IPS-18c (cell line): ENCODE data around the gene ABCA1.
"Not testable (repeated sequence)": the region's sequence is repeated elsewhere in the genome, so short reads cannot be mapped to it uniquely, and the experiment has no call there.

Experiments
- H3K4me3 ChIP-seq: 2 replicates; pipeline ENCODE4 v1.7.0; 2013; ENCODE audit warnings: low read depth, mild to moderate bottlenecking, low read length, moderate library complexity; ENCODE audit not compliant: insufficient read depth
- H3K9me3 ChIP-seq: one replicate; pipeline ENCODE4 v1.6.1; 2013; ENCODE audit warnings: mild to moderate bottlenecking, low read length, moderate library complexity; ENCODE audit not compliant: control insufficient read depth, insufficient read depth

ABCA1 gene

DNA sequence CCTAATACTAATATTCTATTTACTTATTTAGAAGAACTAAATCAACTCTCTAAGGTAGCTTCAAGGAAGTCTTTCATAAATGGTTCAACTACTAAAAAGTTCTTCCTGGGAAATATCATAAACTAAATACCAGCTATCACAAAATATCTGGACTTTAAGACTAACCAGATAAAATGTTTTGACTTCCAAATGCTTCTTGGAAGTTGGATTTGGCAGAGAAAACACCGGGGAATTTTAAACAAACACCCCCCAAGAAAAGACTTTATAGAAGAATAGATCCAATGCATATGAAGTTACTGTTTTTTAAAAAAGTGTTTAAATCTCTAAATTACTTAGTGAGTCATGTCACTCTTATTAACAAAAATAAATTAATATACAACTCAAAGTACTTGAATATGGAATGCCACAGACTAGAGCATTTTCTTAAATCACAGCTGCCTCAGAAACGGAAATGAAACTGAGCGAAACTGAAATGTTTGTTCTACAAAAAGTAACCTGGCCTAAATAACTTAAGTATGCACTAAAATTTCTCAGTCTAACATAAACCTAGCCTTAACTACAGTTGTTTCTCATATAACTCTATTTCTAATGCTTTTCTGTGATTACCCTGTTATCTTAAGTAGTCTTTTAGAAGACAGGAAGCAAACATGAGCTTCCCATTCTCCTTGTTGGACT lies 6.8 kb downstream of the ABCA1 start:
- H3K4me3 ChIP-seq = no peak overlapping the region
- no peaks in the 10 kb centered on the region for H3K9me3 ChIP-seq

DNA sequence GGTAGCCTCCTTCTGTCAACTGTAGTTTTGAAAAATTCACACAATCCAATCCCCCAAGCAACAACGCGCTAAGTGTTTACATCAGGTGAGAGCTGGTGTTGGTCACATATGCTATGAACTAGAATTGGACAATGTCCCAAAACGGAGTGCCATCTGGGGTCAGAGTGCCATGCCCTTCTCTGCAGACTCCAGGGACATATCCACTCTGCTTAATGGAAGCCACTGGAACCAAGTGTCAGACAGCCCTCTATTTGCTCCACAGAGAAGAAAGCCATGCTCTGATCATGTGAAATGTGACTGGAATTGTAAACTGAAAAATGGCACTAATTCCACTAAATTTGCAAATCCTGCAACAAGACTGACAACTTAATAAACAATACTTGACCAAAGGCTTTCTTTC lies 12.2 kb downstream of the ABCA1 start:
- H3K9me3 ChIP-seq = no peaks in the 10 kb centered on the region
- no peak overlapping the region for H3K4me3 ChIP-seq

DNA sequence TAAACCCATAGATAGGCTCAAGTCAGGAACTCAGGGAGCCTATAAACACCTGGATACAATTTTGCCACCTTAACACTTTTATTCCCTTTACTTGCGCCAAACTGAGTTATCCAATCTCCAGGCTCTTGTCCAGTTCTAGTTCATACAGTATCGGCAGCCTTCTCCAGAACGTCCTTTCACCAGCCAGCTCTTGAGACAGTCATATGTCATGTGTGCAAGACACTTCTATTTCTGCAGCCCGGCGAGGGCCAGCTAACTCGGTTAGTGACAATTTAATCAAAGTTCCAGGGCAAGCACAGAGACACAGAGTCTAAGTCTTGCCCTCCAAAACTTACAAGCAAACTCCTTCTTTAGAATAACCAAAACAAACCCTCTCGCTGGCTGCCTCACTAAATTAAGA lies 12.9 kb downstream of the ABCA1 start:
- no peak overlapping the region for H3K4me3 ChIP-seq
- H3K9me3 ChIP-seq = no peaks in the 10 kb centered on the region

DNA sequence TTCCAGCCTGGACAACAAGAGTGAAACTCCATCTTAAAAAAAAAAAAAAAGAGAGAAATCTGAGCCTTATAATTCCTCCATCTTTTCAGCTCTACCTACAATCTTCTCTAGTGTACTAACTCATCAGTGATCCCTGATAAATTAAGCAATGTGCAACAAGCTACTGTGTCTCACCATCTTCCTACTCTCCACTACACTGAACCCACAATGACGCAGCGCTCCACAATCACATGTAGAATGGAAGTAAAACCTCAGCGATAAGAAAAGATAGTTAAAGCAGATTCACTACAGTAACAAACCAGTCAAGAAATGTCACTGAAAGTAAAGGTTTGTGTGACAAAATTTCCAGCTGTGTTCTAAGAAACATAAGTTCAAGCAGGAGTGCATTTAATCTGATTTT lies 13.5 kb downstream of the ABCA1 start:
- H3K4me3 ChIP-seq = no peak overlapping the region
- H3K9me3 ChIP-seq = no peaks in the 10 kb centered on the region

DNA sequence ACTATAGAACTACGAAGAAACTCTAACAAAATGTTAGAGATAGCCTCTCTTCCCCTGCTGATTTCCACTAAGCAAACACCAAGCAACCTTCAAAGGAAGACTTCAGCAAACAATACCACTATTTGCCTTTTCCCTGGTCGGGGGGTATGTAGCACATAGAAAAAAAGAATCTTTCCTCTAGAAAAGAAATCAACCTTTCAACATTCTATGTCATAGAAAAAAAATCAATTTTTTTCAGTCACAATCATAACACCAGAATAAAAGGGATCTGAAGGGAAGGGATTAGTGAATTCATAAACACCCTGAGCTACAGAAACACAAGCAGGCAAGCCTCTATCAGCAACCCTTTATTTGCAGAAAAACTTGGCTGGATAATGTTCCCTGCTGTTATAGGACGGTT lies 15.3 kb downstream of the ABCA1 start:
- H3K4me3 ChIP-seq = no peak overlapping the region
- H3K9me3 ChIP-seq = no peaks in the 10 kb centered on the region

DNA sequence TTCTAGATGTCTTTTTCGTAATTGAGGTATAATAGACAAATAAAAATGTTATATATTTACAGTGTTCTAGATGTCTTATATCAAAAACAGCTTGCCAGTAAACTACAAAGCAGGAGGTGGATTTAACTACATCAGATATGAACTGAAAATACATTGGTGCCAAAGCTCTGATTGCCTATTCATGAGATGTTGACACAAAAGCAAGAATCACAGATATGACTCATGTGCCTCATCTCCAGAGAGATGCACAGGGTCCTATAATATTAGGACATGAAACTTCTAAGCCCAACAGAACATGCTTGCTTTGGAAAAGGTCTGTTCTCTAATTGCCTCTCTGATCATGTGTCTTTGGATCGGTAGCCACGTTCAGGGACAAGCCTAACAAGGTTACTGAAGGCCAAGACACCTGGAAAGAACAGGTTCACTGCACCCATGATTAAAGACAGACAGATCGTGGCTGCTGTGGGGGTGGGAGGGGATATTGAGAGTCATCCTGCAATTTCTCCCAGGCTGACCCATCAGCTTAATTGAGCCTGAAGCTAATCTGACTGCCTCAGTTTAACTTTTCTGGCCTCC lies 16.8 kb downstream of the ABCA1 start:
- H3K4me3 ChIP-seq = no peak overlapping the region
- no peaks in the 10 kb centered on the region for H3K9me3 ChIP-seq

DNA sequence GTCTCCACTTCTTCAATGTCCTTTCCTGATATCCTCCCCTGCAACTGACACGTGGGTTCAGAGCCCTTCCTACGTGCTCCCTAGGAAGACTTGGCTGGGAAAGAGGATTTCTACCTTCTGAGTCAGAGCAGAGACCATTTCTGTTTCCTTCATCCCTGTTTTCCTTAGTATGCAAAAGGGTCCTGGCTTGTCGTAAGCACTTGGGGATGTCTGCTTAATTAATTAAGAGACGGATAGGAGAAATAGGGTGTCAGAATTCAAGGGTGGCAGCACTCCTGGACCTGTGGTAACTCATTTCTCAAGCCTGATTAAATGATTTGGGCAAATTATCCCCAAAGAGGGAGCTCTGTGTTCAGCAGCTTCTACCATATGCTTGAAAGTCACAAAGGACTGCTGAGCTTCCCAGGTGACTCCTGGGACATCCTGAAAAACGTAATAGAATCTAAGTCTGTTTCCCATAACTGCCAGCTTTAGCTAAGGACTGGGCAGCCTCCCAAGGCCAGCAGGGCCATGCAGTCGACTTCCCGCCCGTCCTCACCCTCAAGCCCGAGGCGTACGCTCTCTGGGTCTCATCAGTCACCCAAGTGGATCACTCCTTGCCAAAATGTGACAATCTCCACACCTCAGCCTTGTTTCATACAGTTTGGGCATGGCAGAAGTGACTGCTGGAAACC lies 20.5 kb downstream of the ABCA1 start:
- H3K4me3 ChIP-seq = no peak overlapping the region

DNA sequence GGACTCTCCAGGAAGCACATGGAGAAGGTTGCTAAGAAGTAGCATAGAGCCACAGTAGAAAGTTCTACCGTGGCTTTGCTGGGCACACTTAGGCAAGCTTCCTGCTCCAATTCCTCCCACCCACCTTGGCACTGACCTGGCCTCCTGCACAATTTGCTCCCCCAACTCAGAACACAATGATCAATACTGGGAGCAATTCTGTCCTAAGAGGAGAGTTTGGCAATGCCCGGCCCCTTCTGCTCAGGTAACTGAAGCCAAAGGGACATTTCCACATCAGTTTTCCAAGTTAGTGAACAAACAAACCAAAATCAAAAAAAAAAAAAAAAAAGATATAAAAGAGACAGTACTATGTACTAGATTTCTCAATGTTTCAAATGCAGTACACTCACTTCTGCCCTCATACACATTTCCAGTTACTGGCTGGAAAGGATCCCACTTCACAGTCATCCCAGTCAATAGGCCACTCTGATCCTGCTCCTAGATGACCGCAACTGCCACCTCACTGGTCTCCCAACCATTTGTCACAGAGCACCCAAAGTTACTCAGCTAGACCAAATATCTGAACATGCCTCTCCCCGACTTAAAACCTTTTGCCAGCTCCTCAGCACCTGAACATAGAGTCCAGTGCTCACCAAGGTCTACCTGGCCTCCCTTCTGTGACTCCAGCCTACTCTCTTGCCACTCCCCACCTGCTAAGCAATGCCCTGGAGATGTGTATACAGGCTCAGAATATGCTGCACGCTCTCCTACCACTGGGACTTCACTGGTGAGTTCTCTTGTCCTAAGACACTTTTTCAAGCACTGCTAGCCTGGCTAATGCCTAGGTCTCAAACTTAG lies 21.3 kb downstream of the ABCA1 start:
- Histone ChIP-seq H3K9me3 (no peaks in the 10 kb centered on the region), H3K4me3 (no peak overlapping the region)

More for the DNA sequence above, 20.5 kb downstream of the ABCA1 start:
- H3K9me3 ChIP-seq = no peaks in the 10 kb centered on the region

DNA sequence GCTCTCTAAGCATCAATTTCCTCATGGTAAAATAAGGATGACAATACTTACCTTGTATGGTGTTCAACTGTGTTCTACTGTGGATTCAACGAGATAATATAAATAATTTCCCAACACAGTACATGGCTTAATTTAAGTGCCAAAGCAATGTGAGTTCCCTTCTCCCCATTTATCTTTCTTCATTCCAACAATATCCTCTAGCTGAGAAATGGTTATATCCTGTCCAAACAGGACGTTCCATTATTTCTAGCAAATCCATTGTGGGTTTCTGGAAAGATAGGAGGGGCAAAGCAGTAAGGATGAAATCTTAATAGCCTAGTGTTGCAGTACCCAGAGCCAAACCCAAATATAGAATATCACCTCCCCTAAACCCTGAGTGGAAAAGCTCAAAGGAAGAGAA lies 22.0 kb downstream of the ABCA1 start:
- Histone ChIP-seq H3K9me3 (no peaks in the 10 kb centered on the region), H3K4me3 (no peak overlapping the region)

DNA sequence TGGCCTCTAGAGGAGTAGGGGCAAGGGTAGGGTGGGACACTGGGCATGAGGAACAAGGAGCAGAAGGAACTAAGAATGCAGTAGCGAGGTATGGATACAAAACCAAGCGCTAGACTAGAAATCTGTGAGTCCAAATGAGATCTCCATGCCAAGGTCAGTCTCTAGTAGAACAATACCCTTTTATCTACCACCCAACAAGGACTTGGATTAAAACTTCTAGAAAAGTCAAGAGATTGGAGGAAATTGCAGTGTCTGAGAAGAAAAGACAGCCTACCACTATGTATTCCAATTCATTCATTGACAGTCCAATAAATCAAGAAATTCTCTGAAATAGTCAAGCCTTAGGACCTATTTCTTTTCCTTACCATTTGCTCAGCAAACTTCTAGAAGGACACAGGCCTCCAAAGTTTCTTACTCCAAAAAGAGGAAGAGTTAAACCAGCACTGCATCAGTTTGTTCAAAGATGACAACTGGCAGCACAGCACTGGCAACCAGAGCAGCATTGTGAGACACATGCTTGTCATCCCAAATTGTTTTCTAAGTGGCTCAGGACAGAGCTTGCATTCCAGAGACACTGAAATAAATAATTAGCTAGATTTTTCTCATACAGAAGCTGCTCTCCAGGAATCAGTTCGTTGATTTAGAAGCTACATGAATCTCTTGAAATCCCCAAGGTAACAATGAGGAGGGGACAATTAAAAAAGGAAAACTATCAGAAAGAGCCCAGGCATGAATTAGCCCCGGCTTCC lies 22.6 kb downstream of the ABCA1 start:
- H3K4me3 ChIP-seq = no peak overlapping the region
- H3K9me3 ChIP-seq = no peaks in the 10 kb centered on the region

DNA sequence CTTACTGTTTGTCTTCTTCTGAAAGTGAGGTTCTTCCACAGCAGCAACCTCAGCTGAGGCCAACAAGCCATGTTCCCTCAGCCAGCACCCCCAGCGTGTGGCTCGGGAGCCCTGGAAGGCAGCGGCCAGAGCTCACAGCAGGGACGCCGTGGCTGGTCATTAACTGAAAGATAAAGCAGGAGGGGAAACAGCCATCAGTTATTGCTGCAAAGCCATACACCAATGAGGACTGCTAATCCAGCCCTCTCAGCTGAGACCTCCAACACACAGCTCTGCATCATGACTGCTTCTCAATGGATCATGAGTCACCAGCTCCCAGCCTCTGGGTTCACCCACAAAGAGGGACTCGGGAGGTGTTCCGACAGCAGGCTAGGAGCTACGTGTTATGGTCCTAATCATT lies 24.3 kb downstream of the ABCA1 start:
- no peaks in the 10 kb centered on the region for H3K9me3 ChIP-seq
- H3K4me3 ChIP-seq = no peak overlapping the region

DNA sequence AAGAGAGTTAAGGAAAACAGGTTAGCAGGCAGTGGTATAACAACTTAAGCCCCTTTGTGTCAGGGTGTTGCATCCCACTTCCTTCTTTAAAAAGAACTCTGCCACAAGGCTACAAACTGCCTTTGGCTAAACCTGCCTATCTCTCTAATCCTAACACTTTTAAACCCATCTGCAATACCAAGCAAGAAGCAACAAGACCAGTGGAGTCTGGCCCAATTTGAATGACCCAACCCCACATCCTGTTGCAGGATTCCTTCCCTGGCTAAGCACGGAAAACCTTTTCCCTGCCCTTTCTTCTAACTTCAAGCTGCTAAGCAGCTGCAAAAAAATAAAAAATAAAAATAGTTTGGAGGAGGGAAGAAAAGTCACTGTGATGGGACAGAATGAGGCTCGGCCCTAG lies 27.1 kb downstream of the ABCA1 start:
- Histone ChIP-seq H3K4me3 (no peak overlapping the region), H3K9me3 (no peaks in the 10 kb centered on the region)

DNA sequence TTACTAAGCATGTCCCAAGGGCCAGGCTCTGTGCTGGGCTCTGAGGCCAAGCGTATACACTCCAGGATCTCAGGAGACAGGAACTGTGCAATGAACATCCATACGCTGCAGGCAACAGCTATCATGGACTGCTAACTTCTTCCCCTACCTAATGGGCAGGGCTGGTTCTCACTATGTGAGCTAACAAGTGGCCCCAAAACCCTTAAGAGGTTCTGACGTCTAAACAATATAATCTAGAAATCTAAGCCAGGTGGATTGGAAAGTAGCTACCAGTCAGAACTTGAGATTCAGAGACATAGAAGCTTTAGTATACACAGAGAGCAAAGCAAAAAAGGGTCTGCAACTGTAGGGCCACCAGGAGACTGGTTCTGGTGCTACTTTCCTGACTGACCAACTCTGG lies 27.6 kb downstream of the ABCA1 start:
- Histone ChIP-seq H3K4me3 (no peak overlapping the region), H3K9me3 (no peaks in the 10 kb centered on the region)

DNA sequence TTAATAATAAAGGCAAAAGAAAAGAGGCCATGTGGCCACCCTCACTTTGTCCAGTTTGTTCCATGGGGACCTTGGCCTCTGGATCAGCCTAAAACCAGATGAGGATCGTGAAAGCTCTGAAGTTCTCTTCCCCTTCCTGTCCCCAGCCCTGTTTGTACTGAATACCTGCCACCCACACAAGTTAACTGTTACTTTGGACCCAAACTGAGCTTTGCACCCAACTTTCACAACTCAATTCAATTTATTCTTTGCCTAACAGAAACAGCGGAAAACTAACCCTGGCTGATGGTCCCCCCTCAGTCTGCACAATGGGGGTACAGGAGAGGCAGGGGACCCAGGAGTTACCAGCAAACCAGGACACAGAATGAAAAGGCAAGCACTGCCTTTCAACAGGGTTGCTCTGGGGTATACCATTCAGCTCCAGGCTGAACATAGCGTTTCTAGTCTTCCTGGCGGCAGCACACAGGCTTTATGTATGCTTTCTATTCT lies 28.2 kb downstream of the ABCA1 start:
- Histone ChIP-seq H3K4me3 (no peak overlapping the region), H3K9me3 (no peaks in the 10 kb centered on the region)

DNA sequence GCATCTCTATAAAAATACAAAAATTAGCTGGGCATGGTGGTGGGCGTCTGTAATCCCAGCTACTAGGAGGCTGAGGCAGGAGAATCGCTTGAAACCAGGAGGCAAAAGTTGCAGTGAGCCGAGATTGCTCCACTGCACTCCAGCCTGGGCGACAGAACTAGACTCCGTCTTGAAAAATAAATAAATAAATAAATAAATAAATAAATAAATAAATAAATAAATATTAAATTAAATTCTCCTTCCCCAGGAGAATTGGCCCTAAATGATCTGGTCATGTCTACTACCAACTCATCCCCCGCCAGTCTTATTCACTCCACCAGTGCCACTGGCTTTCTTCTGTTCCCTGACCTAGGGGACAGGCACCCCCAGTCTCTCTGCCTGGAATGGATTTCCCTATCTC lies 29.6 kb downstream of the ABCA1 start:
- not testable (repeated sequence) for H3K9me3 ChIP-seq, H3K4me3 ChIP-seq

DNA sequence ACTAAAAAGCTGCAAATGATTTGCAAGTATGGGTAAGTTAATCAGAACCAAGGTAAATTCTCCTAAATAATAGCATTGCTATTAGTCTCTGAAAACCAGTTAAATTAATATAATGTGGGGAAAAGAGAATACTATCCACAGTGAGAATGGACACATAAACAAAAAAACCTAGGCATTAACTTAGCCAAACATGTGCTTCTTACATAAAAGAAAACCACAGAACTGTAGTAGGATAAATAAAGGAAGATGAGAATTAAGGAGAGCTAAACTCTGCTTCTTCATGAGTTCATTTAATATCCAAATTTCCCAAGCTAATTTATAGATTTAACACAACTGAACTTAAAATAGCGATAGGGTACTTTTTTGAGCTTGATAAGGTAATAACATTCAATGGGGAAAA lies 31.8 kb downstream of the ABCA1 start:
- no peaks in the 10 kb centered on the region for H3K9me3 ChIP-seq
- H3K4me3 ChIP-seq = no peak overlapping the region

DNA sequence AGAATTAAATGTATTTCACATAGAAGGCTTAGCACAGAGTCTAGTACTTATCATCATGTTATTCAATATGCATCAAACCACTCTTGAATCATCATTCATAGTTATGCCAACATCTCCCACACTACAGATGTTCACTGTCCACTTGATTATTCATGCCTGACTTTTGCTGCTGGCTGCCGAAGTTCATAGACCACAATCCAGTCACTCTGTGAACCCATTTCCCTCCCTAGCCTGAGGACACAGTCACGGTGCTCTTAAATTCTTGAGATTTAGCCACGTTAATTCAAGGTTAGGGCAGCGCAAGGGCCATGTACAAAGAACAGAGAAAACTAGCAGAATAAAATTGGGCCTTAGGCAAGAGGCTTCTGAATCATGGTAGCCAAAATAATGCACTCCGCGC lies 32.4 kb downstream of the ABCA1 start:
- no peaks in the 10 kb centered on the region for H3K9me3 ChIP-seq
- H3K4me3 ChIP-seq = no peak overlapping the region
